GM18526 (cell line): ENCODE results near the gene ERICH6B.

Source experiments
- POLR2A ChIP-seq: IDR thresholded peaks from 3 replicates; pipeline ENCODE4 v1.6.1; 2011; ENCODE audit not compliant: insufficient read length; ENCODE audit errors: extremely low read depth

Gene ERICH6B

DNA sequence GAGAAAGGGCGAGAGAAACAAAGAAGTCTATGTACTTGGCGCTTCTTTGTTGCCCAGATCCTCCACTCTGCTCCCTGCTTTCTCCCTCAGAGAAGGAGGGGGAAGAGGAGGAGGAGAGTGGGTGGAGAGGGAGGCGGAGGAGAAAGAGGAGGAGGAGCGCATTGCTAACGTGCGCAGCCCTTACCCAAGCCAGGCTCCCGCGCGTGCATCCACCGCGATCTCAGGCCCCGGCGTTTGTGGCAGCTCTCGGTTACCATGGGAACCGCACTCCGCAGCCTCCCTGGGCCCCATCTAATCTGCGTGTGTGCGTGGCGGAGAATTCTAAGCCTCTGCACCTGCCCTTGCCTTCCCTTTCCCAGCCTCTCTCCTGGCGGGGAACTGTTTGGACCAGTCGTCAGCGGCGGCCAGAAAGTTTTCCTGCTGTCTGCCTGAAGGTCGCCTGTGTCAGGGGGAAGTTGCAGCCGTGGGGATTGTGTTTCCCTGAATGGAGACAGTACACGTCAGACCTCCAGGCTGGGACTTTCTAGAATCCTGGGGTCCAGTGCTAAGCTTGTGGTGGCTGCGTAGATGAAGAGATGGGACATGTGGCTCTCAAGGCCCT is at the start of gene ERICH6B:
TSS of gene ERICH6B (minus strand) at position 239 of the 601 bp plus-strand sequence. CDS start 18,734 bp downstream, outside the sequence.
- TF ChIP-seq POLR2A, result no peak

DNA sequence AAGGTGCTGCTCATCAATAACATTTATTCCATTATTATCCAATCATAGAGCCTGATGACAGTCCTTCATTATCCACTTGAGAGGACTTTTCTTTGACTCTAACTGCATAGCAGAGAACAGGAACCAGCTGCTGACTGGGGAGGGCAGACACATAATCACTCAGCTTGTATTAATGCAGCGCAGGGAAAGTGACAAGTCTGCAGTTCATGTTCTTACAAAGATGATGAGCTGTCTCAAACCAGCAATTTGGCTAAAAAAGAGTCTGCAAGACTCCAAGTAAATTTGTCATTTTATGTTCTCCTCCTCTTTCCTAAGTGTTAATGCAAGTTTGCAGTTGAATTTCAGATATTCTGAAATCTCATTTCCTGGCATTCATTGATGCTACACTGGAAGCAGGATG is 46.6 kb upstream of the ERICH6B start:
- no peak for TF ChIP-seq POLR2A

DNA sequence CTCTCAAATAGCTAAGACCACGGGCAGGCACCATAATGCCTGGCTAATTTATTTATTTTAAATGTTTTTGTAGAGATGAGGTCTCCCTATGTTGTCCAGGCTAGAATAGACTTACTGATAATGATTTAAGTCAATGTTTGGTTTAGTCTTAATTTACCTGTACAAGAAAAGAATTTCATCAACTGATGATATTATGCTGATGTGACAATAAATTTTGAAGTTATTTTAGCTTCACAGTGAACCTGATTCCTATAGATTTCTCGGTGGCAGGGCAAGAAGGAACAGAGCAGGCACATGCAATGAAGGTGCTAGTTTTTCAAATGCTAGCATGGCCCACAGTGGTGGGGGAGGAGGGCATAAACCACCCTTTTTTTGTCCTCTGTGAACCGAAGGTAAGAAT is 44.0 kb upstream of the ERICH6B start:
- TF ChIP-seq POLR2A, result no peak

DNA sequence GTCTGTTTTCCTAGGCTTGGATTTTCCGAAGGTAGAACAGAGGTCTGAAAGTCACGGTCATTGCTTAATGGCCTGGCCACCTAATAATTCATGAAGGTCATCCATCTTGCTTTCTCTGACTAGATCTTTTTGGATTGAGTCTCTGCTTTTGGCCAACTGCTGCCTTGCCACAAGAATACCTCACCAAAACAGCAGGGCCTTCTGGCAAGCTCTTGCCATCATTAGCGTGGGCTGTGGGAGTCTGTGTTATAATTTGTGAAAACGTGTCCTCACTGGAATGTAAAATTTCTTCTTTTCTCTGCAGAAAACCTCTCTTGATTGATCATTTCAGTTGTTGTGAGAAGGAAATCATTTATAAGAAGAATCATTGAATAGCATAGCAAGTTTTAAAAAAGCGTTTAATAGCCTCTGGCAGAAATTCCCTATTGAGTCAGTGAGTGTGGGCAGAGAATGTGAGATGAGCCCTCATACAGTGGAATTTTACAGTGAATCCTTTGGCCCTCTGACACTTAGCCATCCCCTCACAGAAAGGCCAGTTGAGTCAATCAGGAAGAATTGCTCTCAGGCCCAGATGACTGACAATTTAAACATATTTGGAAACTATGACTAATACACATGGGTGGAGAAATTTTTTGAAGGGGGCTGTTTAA is 43.2 kb upstream of the ERICH6B start:
- TF ChIP-seq POLR2A, result no peak

DNA sequence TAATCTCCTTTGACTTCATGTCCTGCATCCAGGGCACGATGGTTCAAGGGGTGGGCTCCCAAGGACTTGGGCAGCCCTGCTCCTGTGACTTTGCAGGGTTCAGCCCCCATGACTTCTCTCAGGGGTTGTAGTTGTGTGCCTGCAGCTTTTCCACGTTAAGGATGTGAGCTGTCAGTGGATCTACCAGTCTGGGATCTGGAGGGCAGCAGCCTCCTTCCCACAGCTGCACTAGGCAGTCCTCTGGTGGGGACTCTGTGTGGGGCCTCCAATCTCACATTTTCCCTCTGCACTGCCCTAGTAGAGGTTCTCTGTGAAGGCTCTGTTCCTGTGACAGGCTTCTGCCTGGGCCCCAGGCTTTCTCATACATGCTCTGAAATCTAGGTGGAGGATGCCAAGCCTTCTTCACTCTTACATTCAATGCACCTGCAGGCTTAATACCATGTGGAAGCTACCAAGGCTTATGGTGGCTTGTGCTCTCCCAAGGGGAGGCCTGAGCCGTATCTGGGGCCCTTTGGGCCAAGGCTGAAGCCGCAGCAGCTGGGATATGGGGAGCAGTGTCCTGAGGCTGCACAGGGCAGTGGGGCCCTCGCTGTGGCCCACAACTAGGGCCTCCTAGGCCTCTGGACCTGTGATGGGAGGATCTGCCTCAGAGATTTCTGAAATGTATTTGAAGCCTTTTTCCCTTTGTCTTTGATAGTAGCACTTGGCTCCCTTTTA is 39.3 kb upstream of the ERICH6B start:
- no peak for TF ChIP-seq POLR2A

DNA sequence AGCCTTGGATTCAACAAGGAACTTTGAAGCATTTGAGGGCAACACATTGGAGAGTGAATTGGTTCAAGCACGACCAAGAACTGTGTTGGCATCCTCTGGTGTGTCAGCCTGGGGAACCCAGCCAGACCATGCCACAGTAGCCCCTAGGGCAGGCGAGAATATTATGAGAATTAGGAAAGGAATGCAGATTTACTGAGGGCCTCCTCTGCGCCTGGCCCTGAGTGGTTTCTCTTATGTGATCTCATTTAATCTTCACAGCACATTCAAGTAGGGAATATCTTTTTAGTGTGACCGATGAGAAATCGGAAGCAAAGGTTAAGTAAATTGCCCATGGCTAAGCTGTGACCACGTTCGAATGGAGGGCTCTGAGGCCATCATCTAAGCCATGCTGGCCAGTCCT is 15.3 kb upstream of the ERICH6B start:
- TF ChIP-seq POLR2A, result no peak

DNA sequence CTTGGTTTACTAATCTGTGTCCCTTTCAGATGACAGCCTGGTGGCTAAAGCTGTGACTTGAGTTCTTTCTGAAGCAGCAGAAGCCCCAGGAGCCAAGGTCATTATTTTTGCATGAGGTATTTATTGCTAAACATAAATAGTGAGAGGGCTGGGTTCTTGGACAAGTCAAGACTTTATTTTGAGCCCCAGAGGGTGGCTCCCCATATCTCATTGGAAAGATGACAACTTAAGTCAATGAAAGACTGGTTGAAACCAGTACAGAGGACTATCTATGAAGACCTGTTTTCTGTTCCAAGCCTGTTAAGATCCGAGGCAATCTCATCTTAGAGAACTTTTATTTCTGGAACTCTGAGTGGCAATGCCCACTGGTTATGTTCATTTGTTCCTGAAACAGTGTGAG is 14.4 kb upstream of the ERICH6B start:
- no peak for TF ChIP-seq POLR2A

DNA sequence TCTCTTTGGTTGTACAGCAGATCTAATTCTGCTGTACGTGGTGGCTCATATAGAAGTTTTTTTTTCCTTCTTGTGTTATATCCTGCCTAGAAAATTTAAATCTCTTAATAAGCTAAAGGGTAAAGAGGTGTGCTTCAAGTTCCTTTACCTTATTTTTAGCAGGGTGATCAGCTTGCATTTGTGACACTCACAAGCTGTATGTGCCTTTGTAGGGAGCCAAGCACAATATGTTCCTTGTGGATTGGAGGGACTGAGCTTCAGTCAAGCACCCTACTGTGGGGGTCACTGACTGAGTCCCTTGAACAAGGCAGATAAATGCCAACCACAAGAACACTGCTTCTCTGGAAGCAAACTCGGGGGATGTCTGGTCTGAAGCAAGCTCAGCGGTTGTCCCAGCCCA is 12.6 kb upstream of the ERICH6B start:
- TF ChIP-seq POLR2A, result no peak

DNA sequence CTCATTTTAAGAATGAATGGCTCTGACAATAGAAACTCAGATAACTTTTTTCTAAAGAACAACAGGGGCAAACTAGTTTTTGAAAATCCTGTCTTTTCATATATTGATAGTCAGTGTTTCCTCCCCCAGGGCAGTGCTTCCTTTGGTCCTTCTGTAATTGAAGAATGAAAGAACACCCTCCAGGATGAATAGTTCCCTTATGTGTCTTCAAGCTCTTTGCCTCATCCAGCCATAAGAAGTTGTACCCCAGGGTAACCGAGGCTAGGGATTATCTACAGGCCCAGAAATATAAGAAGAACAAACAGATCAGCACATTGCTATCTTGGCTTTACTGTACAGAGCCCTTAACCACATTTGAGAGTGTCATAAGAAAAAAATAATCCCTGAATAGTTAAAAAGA is 12.1 kb upstream of the ERICH6B start:
- no peak for TF ChIP-seq POLR2A

DNA sequence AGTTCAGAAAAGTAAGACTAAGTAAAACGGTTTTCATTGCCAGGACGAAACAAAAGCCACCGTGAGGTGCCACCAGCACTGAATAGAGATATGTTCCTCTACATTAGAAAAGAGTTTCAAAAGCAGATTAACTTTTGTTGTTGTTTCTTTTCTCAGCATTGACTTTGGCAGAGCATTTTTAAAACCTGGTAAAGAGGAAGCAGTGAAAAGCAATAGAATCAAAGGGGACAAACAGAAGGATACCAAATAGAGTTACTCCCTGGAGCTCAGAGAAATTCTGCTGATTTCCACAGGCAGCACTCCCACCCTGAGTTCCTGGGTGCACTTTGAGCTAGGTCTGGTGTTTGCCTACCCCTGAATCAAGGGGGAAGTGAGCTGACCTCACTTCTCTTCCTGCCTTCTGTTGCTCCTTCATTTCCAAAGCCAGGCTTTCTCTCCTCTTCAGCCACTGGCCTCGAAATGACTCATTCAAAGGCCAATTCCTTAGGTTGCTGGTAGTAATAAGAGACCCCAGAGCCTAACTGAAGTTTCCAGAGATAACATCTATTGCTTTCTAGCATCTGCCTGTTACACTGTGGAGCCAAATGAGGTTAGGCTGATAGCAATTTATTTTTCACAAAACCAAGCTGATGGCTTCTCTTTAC is 11.3 kb upstream of the ERICH6B start:
- no peak for TF ChIP-seq POLR2A

DNA sequence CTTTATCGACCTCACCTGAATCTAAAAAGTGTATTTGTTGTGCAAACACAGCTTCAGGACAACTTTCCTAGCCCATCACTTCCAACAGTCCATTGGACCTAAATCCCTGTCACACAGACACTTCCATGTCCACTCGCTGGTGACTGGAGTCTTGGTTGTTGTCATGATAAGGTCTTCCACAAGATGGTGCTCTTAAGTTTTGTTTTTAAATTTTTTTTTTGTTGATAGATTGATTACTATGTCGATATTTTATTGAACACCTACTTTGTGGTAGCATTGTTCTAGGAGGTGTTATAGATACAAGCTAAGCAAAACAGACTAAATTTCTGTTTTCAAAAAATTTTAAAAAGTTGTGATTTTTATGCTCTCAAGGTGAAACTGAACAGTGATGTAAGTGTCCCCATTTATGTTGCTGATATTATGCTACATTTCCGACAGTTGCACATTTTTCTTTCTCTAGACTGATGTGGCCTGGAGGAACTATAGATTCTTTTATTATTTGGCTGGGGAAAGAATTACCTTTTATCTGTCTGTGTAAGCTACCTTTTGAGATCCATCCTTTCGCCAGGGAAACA is 8.1 kb upstream of the ERICH6B start:
- TF ChIP-seq POLR2A, result no peak

DNA sequence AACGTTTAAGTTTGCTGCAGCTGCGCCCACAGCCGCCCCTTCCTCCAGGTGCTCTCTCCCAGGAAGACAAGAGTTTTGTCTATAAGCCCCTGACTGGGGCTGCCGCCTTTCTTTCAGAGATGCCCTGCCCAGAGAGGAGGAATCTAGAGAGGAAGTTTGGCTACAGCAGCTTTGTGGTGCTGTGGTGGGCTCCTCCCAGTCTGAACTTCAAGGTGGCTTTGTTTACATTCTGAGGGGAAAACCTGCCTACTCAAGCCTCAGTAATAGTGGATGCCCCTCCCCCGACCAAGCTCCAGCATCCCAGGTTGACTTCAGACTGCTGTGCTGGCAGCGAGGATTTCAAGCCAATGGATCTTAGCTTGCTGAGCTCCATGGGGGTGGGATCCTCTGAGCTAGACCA is 6.4 kb upstream of the ERICH6B start:
- TF ChIP-seq POLR2A, result no peak

DNA sequence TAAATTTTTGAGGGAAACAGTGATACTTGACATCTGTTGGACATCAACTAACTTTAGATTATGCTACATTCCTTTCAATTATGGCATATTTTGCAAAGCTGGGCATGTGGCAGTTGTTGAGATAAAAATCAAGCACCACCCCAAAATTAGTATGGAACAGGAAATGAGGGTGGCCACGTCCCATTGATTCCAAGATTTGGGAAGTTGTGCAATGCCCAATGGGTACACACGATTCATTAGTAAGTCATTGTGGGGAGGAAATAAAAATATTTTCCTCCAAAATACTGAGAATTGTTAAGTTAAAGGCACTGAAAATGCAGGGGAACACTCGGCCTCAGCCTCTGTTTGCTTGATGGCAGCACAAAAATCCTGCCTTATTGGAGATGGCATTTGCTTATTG is 7.6 kb downstream of the ERICH6B start:
- TF ChIP-seq POLR2A, result no peak

DNA sequence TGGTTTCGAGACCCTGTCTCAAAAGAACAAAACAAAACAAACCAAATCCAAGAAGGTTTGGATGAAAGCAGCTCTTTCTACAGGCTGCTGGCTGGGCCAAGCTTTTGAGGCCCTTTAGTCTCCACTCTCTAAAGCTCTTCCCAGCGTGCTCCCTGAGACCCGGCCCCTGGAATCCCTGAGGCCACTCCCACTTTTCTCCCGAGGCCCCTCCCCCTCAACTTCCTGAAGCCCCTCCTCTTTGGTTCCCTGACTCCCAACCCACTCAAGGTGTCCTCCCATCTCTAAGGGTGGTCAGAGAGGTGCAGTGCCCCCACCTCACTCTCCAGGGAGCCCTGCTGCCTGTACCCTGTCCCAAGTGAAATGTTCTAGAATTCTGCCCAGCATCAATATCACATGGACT is 10.6 kb downstream of the ERICH6B start:
- no peak for TF ChIP-seq POLR2A

DNA sequence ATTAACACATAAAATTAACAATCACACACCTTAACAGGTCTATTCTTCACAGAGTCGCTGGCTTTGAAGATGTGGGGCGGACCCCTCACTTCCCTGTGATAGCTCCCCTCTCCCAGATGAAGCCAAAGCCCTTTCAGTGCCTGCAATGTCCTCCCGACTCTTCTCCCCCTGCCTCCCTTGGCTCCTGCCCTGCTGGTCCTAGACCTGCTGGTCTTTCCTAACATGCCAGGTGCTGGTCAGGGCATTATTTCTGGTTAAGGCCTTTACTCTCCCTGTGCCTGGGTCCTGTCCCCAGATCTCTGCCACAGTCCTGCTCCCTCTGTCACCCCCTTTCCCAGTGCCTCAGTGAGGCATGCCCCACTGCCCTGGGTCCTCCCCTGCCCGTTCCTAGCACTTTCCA is 12.2 kb downstream of the ERICH6B start:
- TF ChIP-seq POLR2A, result no peak

DNA sequence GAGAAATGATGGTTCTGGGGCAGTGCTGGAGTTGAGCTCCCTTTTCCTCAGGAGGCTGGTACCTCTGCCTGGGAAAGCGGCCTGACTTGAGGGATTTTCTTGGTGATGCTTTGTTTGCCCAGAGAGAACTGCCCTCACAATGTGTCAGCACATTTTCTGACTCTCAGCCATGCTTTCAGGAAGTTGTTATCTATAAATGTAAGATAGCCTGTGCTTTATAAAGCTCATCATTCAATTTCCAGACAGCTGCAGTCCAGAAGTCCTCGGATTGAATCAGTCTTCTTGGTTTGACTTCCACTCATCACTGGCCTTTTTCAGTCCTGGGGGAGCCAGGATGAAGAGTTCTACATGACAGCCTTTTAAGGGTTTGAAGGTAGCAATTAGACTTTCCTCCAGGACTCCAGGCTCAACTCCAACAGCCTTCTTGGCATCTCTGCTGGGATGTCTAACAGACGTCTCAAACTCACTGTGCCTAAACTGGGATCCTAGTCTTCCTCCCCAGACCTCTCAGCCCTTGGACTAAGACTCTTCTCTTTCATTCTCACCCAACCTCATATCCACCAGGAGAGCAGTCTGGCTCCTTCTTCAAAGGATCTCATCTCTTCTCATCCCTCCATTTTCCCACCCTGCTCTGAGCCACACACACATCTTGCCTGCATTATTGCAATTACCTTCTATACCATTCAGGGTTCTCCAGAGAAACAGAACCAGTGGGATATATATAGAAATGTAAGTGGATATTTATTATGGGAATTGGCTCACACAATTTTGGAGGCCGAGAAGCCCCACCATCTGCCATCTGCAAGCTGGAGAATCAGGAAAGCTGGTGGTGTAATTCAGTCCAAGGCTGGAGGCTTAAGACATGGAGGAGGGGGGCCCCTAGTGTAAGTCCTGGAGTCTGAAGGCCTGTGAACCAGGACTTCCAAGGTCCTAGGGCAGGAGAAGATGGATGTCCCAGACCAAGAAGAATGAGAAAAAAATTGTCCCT is 13.1 kb downstream of the ERICH6B start:
- no peak for TF ChIP-seq POLR2A
